Suprapubic skin (tissue), 4 donors: ENCODE measurements around the gene PXYLP1. TPM values are rescaled to one million over a fixed set of nuclear protein-coding genes. Genes with fewer than 3 reads are reported as not detected.
A peak's percentile ranks its signal among the peaks of the same experiment; 100 is the strongest.

Experiments used
- DNase-seq, 2 donors: peaks; one replicate each; pipeline ENCODE4 v3.0.0-alpha.2; 2019; ENCODE audit warnings: low spot score in 2 of 2
- H3K27ac ChIP-seq: fragments of 200-600 bp; sonication (generic); one replicate; pipeline ENCODE4 v1.5.1; 2019
- H3K27me3 ChIP-seq: fragments of 200-600 bp; sonication (generic); one replicate; pipeline ENCODE4 v1.5.1; 2019
- H3K36me3 ChIP-seq: fragments of 200-600 bp; sonication (generic); one replicate; pipeline ENCODE4 v1.5.1; 2019
- H3K4me1 ChIP-seq: fragments of 200-600 bp; sonication (generic); one replicate; pipeline ENCODE4 v1.5.1; 2019
- H3K4me3 ChIP-seq: fragments of 200-600 bp; sonication (generic); one replicate; pipeline ENCODE4 v1.5.1; 2019; ENCODE audit warnings: mild to moderate bottlenecking
- H3K9me3 ChIP-seq: fragments of 200-600 bp; sonication (generic); one replicate; pipeline ENCODE4 v1.5.1; 2019
- EP300 ChIP-seq: sonication (generic); formaldehyde crosslinking; IDR thresholded peaks from one replicate; pipeline ENCODE4 v1.6.1; 2017; ENCODE audit warnings: antibody characterized with exemption
- POLR2A ChIP-seq, 2 donors: fragments of 450-650 bp; IDR thresholded peaks; one replicate each; pipeline ENCODE4 v1.6.1; 2017; ENCODE audit warnings: antibody characterized with exemption in 2 of 2, mild to moderate bottlenecking in 2 of 2, moderate library complexity in 2 of 2
- POLR2AphosphoS5 ChIP-seq, 3 donors: sonication (generic); formaldehyde crosslinking; IDR thresholded peaks; one replicate each; pipeline ENCODE4 v1.6.1; 2017; ENCODE audit warnings: antibody characterized with exemption in 3 of 3
- whole genome bisulfite sequencing: methylation state at CpG from one replicate; pipeline ENCODE4 v1.1.5; 2018; 5-methylcytosine and 5-hydroxymethylcytosine counted together
- total RNA-seq, 4 donors: library from RNA; depleted of rRNA; stranded (reverse); fragments of >200 nt; gene quantifications; one replicate each; pipeline ENCODE4 v1.1.0, GENCODE V29; 2016
- TF ChIP-seq, protein P1 (sequence below), 2 donors: fragments of 200-600 bp in 1 of 2; fragments of 450-650 bp in 1 of 2; sonication (generic) in 1 of 2; IDR thresholded peaks; one replicate each; pipeline ENCODE4 v1.5.1; 2016 to 2019; ENCODE audit warnings: antibody characterized with exemption in 2 of 2, mild to moderate bottlenecking in 1 of 2, moderate library complexity in 1 of 2

Gene PXYLP1, protein sequence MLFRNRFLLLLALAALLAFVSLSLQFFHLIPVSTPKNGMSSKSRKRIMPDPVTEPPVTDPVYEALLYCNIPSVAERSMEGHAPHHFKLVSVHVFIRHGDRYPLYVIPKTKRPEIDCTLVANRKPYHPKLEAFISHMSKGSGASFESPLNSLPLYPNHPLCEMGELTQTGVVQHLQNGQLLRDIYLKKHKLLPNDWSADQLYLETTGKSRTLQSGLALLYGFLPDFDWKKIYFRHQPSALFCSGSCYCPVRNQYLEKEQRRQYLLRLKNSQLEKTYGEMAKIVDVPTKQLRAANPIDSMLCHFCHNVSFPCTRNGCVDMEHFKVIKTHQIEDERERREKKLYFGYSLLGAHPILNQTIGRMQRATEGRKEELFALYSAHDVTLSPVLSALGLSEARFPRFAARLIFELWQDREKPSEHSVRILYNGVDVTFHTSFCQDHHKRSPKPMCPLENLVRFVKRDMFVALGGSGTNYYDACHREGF
- total RNA-seq: 10 to 100 TPM in 2 of 4 donors, 1 to 10 TPM in 2; 6.7 to 11.8 (median 9.5) TPM

DNA sequence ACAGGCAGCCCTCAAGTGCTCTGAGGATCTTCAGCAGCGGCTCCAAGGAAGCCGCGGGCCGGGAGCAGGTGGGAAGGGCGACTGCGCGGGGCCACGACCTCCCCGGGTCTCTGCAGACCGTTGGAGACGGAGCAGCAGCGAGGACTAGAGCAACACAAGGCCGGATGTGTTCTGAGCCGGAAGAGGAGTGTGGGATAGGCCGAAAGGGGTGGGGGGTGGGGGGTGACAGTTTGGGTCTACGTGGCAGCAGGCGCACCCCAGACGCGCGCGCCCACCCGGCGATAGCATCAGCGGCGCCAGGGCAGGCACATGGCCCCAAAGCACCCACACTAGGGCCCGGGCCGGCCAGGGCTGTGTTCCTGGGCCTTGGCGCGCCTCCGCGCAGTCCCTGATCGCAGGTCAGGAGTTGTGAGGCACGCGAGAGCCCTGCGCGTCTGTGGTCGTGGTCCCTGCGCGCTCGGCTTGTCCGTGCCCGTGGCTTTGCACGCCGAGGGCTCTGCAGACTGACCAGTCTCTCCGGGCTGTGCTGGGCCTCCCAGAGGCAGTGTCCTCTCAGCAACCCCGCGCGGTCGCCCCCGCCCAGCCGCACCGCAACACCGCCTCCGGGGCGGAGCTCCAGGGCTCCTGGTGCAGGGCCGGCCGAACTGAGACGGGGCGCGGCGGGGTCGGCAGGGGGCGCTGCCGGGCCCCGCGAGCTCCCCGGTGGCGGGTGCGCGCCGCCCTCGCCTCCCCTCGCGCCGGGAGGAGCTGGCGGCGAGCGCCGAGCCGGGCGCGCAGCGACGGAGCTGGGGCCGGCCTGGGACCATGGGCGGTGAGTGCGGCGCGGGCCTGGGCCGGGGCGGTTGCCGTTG, at the start of gene PXYLP1:
Gene PXYLP1, plus strand, starts transcription at position 725 of the 851 bp plus-strand sequence. CDS start 28,351 bp downstream, outside the sequence.
- 0% methylated on average over 4 of the region's 92 CpGs for WGBS
- peaks cover 22% of the 10 kb centered on the region for H3K4me1 ChIP-seq
- H3K27me3 ChIP-seq: no peaks in the 10 kb centered on the region
- H3K27ac ChIP-seq: peak within 1 kb of the TSS; percentile 74
- H3K36me3 ChIP-seq: peaks cover 3% of the 10 kb centered on the region
- H3K9me3 ChIP-seq: no peaks in the 10 kb centered on the region
- TF ChIP-seq, protein P1, sequence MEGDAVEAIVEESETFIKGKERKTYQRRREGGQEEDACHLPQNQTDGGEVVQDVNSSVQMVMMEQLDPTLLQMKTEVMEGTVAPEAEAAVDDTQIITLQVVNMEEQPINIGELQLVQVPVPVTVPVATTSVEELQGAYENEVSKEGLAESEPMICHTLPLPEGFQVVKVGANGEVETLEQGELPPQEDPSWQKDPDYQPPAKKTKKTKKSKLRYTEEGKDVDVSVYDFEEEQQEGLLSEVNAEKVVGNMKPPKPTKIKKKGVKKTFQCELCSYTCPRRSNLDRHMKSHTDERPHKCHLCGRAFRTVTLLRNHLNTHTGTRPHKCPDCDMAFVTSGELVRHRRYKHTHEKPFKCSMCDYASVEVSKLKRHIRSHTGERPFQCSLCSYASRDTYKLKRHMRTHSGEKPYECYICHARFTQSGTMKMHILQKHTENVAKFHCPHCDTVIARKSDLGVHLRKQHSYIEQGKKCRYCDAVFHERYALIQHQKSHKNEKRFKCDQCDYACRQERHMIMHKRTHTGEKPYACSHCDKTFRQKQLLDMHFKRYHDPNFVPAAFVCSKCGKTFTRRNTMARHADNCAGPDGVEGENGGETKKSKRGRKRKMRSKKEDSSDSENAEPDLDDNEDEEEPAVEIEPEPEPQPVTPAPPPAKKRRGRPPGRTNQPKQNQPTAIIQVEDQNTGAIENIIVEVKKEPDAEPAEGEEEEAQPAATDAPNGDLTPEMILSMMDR (IDR thresholded peaks at IDR 0.05): peak; percentile 69 to 84
- TF ChIP-seq POLR2A (IDR thresholded peaks at IDR 0.05) (peak in 1 of 2 donors; percentile 49), EP300 (no peak), POLR2AphosphoS5 (IDR thresholded peaks at IDR 0.05) (peak in 2 of 3 donors; percentile 32 to 49)
- peak within 1 kb of the TSS; percentile 97 for H3K4me3 ChIP-seq
- peak; percentile 94 to 96 for DNase-seq

DNA sequence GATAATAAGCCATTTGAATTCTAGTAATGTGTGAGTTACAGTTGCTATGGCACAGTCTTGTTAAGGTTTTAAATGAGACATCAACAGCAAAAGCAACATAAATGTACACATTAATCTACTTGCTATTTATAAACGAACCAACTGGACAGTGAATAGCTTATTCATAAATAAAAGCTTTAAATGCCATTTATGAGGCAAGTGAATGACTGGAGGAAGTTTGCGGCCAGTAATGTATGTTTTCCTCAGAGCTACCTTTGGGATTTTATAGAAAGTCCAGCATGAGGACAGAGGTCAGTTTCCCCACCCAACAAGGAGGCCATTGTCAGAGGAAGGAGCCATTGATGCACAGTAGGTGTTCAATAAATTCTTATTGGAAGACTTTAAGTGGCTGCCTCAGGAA, 48.0 kb upstream of the PXYLP1 start:
- H3K4me1 ChIP-seq: no peaks in the 10 kb centered on the region
- no peak overlapping the region for H3K27ac ChIP-seq
- H3K36me3 ChIP-seq: no peaks in the 10 kb centered on the region
- no peak for DNase-seq
- peaks cover 3% of the 10 kb centered on the region for H3K27me3 ChIP-seq
- no peak for TF ChIP-seq EP300
- TF ChIP-seq, protein P1 (IDR thresholded peaks at IDR 0.05): no peak
- TF ChIP-seq POLR2A (IDR thresholded peaks at IDR 0.05): no peak
- no peak for TF ChIP-seq POLR2AphosphoS5 (IDR thresholded peaks at IDR 0.05)
- WGBS: 34% methylated on average over 2 of the region's 2 CpGs
- no peaks in the 10 kb centered on the region for H3K9me3 ChIP-seq
- H3K4me3 ChIP-seq: no peak overlapping the region

DNA sequence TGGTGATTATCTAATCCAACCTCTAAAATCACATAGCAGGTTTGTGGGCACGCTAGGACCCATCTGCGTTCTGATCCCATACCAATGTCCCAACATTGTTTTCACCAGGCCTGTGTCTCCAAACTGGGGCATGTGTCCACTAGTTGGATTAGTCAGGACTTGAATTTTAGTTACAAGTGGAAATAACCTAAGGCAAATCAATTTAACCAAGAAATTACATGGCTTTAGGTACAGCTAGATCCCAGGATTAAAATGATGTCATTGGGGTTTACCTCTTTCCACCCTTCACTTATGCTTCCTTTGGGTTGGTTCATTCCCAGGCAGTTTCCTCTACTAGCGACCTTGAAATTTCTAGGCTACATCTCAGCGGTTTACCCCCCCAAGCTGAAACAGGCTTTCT, 47.2 kb upstream of the PXYLP1 start:
- DNase-seq: no peak
- Histone ChIP-seq H3K27ac (no peak overlapping the region), H3K27me3 (peaks cover 3% of the 10 kb centered on the region), H3K9me3 (no peaks in the 10 kb centered on the region), H3K36me3 (no peaks in the 10 kb centered on the region), H3K4me3 (no peak overlapping the region), H3K4me1 (no peaks in the 10 kb centered on the region)
- TF ChIP-seq EP300 (no peak), POLR2AphosphoS5 (IDR thresholded peaks at IDR 0.05) (no peak), POLR2A (IDR thresholded peaks at IDR 0.05) (no peak)
- TF ChIP-seq, protein P1 (IDR thresholded peaks at IDR 0.05): no peak
- WGBS: 65% methylated on average over 4 of the region's 4 CpGs

DNA sequence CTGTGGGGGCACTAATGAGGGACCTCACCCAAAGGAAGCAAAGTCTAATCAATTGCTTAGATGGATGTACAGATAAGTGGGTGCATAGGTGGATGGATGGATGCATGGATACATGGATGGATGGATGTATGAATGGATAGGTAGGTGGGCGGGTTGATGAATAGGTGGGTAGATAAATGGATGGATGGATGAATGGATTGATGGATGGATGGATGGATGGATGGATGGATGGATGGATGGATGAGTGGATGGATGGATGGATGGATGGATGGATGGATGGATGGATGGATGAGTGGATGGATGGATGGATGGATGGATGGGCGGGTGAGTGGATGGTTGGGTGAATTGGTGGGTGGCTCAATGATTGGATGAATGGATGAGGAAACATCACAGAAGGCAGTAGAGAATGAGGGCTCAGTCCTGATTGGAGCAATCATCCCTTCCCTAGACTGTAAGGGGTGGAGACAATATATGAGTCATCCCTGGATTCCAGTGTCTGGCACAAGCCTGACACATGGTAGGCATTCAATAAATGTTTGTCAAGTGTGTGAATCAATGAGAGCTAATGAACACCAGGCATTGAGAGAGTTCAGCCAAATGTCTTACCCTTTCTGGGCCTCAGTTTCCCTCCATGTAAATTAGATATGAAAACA, 40.4 kb upstream of the PXYLP1 start:
- H3K4me1 ChIP-seq: no peaks in the 10 kb centered on the region
- H3K4me3 ChIP-seq: no peak overlapping the region
- H3K27me3 ChIP-seq: peaks cover 16% of the 10 kb centered on the region
- TF ChIP-seq EP300 (no peak), POLR2AphosphoS5 (IDR thresholded peaks at IDR 0.05) (no peak), POLR2A (IDR thresholded peaks at IDR 0.05) (no peak)
- TF ChIP-seq, protein P1 (IDR thresholded peaks at IDR 0.05): no peak
- H3K27ac ChIP-seq: no peak overlapping the region
- H3K9me3 ChIP-seq: no peaks in the 10 kb centered on the region
- WGBS: 73% methylated on average over 2 of the region's 2 CpGs
- no peaks in the 10 kb centered on the region for H3K36me3 ChIP-seq
- DNase-seq: no peak
